Neural cell (in vitro differentiated cells): ENCODE data around the gene EFCAB8.

Experiments
- EZH2 ChIP-seq: fragments of 200-600, 300-800 bp; shearing (Covaris generic), sonication (generic); IDR thresholded peaks from 2 replicates; pipeline ENCODE4 v1.6.1; 2014; ENCODE audit warnings: antibody characterized with exemption, low read length, borderline replicate concordance, mild to moderate bottlenecking; ENCODE audit not compliant: insufficient read depth, poor library complexity, severe bottlenecking
- POLR2AphosphoS5 ChIP-seq: IDR thresholded peaks from 2 replicates; pipeline ENCODE4 v1.6.1; 2012
- TF ChIP-seq, protein P1 (sequence below): fragments of 450-650 bp; IDR thresholded peaks from 2 replicates; pipeline ENCODE4 v1.5.1; 2014; ENCODE audit warnings: antibody characterized with exemption, mild to moderate bottlenecking, moderate library complexity; ENCODE audit not compliant: poor library complexity, severe bottlenecking

DNA sequence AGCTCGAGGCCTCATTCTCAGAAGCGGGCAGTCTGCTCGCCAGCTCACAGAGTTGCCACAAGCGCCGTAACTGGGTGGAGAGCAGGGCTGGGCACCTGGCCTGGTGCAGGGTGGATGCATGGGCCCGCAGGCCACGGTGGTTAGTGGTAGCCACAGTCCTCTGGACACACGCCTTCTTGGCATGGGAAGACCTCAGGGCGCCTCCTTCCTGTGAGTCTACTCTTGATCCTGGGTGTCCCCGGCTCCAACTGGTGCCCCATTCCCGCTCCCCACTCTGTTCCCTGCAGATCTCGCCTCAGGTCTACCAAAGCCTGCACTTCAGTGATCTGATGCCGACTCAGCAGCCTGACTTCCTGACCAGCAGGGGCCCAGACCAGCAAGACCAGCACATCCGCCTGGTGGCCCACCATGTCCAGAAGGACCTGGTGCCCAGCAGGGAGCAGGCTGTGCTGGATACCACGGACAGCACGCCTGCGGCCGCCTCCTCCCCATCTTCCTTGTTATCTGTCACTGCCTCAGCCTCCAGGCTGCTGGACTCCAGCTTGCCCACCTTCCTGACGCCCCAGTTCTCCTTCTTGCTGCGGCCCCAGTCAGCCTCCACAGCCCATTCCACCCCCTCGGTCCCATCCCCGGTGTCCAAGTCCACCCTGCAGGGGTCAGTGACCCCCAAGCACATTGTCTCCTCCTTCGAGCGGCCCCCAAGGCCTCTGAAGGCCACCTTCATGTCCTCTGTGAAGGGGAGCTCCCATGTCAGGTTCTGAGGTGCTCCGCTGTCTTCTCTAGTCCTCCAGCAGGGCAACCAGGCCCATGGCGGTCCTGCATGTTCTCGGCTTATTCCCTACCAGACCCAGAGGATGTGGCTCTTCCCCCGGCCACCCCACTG lies 102.4 kb downstream of the EFCAB8 start:
- no peak for TF ChIP-seq POLR2AphosphoS5
- TF ChIP-seq, protein P1, sequence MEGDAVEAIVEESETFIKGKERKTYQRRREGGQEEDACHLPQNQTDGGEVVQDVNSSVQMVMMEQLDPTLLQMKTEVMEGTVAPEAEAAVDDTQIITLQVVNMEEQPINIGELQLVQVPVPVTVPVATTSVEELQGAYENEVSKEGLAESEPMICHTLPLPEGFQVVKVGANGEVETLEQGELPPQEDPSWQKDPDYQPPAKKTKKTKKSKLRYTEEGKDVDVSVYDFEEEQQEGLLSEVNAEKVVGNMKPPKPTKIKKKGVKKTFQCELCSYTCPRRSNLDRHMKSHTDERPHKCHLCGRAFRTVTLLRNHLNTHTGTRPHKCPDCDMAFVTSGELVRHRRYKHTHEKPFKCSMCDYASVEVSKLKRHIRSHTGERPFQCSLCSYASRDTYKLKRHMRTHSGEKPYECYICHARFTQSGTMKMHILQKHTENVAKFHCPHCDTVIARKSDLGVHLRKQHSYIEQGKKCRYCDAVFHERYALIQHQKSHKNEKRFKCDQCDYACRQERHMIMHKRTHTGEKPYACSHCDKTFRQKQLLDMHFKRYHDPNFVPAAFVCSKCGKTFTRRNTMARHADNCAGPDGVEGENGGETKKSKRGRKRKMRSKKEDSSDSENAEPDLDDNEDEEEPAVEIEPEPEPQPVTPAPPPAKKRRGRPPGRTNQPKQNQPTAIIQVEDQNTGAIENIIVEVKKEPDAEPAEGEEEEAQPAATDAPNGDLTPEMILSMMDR, result no peak
- no peak for TF ChIP-seq EZH2
